AG04449 (cell line): ENCODE measurements around the gene FHIT.
"Not testable (repeated sequence)": the region's sequence is repeated elsewhere in the genome, so short reads cannot be mapped to it uniquely, and the experiment has no call there.

Source experiments
- CTCF ChIA-PET: fragments of 350-600 bp; formaldehyde crosslinking; extraction: SDS; loops from one replicate; lab custom pipeline; 2021; ENCODE audit warnings: antibody characterized with exemption; lab: Yijun Ruan, JAX
- POLR2A ChIA-PET: fragments of 400-600, 350-600 bp; formaldehyde crosslinking; extraction: SDS; loops from one replicate; lab custom pipeline; 2020; ENCODE audit warnings: antibody characterized with exemption, inconsistent platforms; lab: Yijun Ruan, JAX
- DNase-seq: peaks from one replicate; pipeline ENCODE4 v3.0.0-alpha.2; 2010; ENCODE audit warnings: low read depth, low spot score
- H3K4me3 ChIP-seq: 2 replicates; pipeline ENCODE4 v1.5.1; 2011; ENCODE audit warnings: low read depth, mild to moderate bottlenecking, control low read depth, low read length
- TF ChIP-seq, protein P1 (sequence below): IDR thresholded peaks from one replicate; pipeline ENCODE4 v1.5.1; 2011; ENCODE audit warnings: mild to moderate bottlenecking, moderate library complexity, low read length, control low read depth, inconsistent platforms; ENCODE audit not compliant: insufficient read depth; ENCODE audit errors: missing control alignments

The FHIT gene

DNA sequence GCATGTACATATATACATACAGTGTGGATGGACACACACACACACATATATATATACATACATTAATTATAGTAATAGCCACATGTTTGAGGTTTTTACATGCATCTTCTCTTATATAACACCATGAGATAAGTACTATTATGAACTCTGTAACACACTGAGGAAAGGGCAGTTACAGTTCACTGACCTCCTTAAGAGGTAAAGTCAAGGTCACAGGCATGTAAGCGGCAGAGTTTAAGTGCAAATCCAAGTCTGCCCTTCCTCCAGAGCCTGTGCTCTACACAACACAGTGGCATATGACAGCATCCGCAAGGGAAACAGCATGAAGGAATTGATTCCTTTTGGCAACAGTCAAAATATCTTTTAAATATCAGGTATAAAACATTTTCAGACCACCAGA is 26.4 kb downstream of the FHIT start:
- TF ChIP-seq, protein P1, sequence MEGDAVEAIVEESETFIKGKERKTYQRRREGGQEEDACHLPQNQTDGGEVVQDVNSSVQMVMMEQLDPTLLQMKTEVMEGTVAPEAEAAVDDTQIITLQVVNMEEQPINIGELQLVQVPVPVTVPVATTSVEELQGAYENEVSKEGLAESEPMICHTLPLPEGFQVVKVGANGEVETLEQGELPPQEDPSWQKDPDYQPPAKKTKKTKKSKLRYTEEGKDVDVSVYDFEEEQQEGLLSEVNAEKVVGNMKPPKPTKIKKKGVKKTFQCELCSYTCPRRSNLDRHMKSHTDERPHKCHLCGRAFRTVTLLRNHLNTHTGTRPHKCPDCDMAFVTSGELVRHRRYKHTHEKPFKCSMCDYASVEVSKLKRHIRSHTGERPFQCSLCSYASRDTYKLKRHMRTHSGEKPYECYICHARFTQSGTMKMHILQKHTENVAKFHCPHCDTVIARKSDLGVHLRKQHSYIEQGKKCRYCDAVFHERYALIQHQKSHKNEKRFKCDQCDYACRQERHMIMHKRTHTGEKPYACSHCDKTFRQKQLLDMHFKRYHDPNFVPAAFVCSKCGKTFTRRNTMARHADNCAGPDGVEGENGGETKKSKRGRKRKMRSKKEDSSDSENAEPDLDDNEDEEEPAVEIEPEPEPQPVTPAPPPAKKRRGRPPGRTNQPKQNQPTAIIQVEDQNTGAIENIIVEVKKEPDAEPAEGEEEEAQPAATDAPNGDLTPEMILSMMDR = no peak
- no peak for DNase-seq
- ChIA-PET CTCF (no interaction called here), POLR2A (no interaction called here)
- no peak overlapping the region for H3K4me3 ChIP-seq

DNA sequence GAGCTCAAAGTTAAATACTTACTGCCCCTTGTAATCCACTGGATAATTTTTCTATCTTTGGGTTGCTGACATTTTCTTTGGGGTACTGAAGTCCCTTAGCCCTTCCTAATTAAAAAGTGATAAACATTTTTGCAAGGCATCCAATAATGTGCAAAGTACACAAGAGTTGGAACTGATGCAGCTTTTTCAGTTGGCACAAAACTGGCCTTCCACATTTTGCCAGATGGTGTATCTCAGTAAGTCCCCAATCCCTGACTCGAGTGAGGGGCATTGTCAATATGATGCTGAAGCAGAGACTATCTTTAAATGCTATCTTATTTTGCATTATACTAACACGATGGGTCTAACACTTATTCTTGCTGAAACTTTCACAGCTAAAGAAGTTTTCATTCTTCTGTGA is 27.8 kb downstream of the FHIT start:
- H3K4me3 ChIP-seq = no peak overlapping the region
- CTCF ChIA-PET = no interaction called here
- POLR2A ChIA-PET = no interaction called here
- TF ChIP-seq, protein P1 = no peak
- DNase-seq = no peak

DNA sequence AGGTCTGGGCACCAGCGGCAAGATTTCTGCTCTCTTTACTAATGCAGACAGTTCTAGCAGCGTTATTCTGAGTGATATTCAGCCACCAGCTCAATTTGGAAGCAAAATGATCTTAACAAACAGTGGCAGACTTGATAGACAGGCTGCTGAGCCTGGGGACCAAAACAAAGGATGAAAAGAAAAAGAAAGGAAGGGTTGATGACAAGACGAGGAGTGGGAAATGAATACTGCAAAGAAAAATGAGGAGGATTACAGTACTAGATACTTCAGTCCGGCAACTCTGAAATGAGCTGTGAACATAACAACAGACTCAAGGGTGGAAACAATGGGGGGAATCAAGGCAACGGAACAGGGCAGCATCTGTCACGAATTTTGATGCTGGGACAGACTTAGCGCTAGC is 28.8 kb downstream of the FHIT start:
- CTCF ChIA-PET = no interaction called here
- POLR2A ChIA-PET = no interaction called here
- no peak for DNase-seq
- TF ChIP-seq, protein P1 = no peak
- no peak overlapping the region for H3K4me3 ChIP-seq

GRCh38 chr3:61221759-61222362 is 29.4 kb downstream of the FHIT start:
- CTCF ChIA-PET = no interaction called here
- TF ChIP-seq, protein P1 = no peak
- DNase-seq = no peak

DNA sequence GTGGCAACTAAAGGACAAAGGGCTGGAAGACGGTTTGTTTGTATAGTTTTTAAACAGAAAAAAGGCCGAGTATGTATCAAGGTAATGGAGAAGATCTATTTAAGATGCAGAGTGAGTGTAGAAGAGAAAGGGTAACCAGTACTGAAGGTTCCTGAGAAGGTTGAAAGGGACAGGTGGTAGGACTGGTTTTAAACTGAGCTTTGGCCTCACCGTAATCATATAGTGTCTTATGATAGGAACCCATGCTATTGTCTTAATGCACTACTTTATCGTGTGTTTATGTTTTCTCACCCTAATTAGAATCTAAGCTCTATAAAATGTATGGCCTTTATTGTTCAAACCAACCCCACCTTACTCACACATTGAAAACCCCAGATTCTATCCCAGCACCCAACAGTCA is 32.7 kb downstream of the FHIT start:
- CTCF ChIA-PET = no interaction called here
- no peak overlapping the region for H3K4me3 ChIP-seq
- TF ChIP-seq, protein P1 = no peak
- POLR2A ChIA-PET = no interaction called here
- DNase-seq = no peak

More at GRCh38 chr3:61221759-61222362, 29.4 kb downstream of the FHIT start:
- no peak overlapping the region for H3K4me3 ChIP-seq
- POLR2A ChIA-PET = no interaction called here

DNA sequence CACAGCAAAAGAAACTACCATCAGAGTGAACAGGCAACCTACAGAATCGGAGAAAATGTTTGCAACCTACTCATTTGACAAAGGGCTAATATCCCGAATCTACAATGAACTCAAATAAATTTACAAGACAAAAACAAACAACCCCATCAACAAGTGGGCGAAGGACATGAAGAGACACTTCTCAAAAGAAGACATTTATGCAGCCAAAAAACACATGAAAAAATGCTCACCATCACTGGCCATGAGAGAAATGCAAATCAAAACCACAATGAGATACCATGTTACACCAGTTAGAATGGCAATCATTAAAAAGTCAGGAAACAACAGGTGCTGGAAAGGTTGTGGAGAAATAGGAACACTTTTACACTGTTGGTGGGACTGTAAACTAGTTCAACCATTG is 35.1 kb downstream of the FHIT start:
- H3K4me3 ChIP-seq, CTCF ChIA-PET, POLR2A ChIA-PET, DNase-seq: not testable (repeated sequence)

GRCh38 chr3:61202086-61202485 is 49.2 kb downstream of the FHIT start:
- TF ChIP-seq, protein P1 = no peak
- ChIA-PET CTCF (no interaction called here), POLR2A (no interaction called here)
- H3K4me3 ChIP-seq = no peak overlapping the region
- DNase-seq = no peak
